Fibroblast of the aortic adventitia (primary cell): ENCODE results near the gene GLYATL3. TPM values are rescaled to one million over a fixed set of nuclear protein-coding genes. Genes with fewer than 3 reads are reported as not detected.

Experiments used
- DNase-seq: peaks from one replicate; pipeline ENCODE4 v3.0.0-alpha.2; 2010; ENCODE audit warnings: low read depth
- H3K4me3 ChIP-seq: 2 replicates; pipeline ENCODE4 v1.5.1; 2011; ENCODE audit warnings: low read depth, mild to moderate bottlenecking, control low read depth, low read length, moderate library complexity
- total RNA-seq: library from RNA; depleted of rRNA; stranded (reverse); fragments of >200 nt; gene quantifications from 2 replicates; pipeline ENCODE4 v1.2.3, GENCODE V29; 2012; ENCODE audit warnings: low replicate concordance
- TF ChIP-seq, protein P1 (sequence below): IDR thresholded peaks from 2 replicates; pipeline ENCODE4 v1.5.1; 2011; ENCODE audit warnings: mild to moderate bottlenecking, low read length, control low read depth, inconsistent platforms; ENCODE audit not compliant: insufficient read depth

Gene GLYATL3
- total RNA-seq, 1 donor, result not detected

DNA sequence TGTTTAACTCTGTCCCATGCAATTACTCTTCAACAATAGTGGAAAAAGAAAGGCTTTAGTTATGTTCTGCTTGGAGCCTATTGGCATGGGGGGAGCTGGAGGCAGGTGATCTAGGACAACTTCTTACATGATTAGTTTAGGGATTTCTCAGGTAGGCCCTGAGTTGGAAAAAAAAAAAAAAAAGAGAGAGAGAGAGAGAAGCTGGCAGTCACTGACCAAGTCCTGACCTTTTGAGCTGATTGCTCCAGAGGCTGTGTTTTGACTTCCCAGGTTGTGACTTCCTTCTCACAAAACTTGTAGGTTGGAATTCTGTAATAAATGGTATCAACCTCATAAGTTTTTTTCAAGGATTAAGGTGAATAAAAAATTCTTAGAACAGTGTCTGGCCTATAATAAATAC is 58.5 kb downstream of the GLYATL3 start:
- no peak for DNase-seq
- TF ChIP-seq, protein P1, sequence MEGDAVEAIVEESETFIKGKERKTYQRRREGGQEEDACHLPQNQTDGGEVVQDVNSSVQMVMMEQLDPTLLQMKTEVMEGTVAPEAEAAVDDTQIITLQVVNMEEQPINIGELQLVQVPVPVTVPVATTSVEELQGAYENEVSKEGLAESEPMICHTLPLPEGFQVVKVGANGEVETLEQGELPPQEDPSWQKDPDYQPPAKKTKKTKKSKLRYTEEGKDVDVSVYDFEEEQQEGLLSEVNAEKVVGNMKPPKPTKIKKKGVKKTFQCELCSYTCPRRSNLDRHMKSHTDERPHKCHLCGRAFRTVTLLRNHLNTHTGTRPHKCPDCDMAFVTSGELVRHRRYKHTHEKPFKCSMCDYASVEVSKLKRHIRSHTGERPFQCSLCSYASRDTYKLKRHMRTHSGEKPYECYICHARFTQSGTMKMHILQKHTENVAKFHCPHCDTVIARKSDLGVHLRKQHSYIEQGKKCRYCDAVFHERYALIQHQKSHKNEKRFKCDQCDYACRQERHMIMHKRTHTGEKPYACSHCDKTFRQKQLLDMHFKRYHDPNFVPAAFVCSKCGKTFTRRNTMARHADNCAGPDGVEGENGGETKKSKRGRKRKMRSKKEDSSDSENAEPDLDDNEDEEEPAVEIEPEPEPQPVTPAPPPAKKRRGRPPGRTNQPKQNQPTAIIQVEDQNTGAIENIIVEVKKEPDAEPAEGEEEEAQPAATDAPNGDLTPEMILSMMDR, result no peak
- no peak overlapping the region for H3K4me3 ChIP-seq

DNA sequence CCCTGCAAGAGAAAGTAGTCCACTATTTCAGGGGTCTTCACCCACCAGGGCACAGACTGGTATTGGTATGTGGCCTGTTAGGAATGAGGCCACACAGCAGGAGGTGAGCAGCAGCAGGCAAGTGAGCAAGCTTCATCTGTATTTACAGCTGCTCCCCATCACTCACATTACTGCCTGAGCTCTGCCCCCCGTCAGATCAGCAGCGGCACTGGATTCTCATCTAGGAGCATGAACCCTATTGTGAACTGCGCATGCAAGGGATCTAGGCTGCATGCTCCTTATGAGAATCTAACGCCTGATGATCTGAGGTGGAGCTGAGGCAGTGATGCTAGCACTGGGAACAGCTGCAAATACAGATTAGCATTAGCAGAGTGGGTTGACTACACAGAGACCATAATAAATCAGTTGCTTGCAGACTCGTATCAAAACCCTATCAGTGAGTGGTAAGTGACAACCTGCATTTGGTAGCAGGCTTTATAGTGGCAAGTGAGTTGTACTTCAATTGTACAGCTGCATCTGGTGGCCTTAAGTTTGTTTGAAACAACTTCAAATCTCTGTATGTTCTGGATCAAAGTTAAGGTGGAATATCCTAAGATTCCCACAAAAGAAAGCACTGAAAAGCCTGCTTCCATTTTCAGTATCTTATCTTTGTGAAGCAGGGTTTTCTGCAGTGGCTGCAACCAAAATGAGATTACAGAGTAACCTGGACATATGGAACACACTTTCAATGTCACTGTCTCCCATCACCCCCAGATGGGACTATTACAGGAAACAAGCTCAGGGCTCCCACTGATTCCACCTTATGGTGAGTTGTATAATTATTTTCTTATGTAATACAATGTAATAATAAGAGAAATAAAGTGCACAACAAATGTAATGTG is 63.5 kb downstream of the GLYATL3 start:
- TF ChIP-seq, protein P1, result no peak
- no peak overlapping the region for H3K4me3 ChIP-seq
- peak; percentile 16 for DNase-seq

DNA sequence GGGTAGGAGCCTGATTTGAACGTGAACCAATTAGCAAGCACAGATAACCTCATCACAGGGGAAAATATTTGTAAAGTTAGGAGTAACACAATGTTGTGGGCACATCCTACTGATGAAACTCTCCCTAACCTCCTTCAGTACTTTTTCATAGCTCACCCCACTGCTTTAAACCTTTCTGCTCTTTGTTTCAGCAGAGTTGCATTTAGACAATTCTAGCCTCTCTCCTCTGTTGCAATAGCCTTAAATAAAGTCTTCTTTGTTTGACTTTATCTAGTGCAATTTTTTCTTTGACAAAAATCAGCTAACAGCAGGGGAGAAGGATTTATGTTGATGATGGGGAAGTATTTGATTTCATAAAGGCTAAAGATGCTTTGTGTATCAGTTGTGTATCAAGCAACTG is 64.8 kb downstream of the GLYATL3 start:
- no peak overlapping the region for H3K4me3 ChIP-seq
- TF ChIP-seq, protein P1, result no peak
- DNase-seq, result no peak

DNA sequence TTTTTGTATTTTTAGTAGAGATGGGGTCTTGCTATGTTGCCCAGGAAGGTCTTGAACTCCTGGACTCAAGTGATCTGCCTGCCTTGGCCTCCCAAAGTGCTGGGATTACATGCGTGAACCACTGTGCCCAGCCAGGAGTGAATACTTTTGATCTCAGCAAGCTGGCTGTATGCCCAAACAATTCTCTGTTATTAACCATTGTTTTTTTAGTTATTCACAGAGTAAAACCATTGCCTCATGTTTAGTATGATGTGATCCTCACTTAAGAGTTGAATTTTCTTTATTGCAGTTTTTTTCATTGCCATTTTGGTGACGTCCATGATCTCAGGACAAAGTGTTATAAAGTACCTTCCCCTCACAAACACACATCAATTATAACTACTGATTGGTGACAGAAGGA is 65.5 kb downstream of the GLYATL3 start:
- no peak overlapping the region for H3K4me3 ChIP-seq
- TF ChIP-seq, protein P1, result no peak
- no peak for DNase-seq

DNA sequence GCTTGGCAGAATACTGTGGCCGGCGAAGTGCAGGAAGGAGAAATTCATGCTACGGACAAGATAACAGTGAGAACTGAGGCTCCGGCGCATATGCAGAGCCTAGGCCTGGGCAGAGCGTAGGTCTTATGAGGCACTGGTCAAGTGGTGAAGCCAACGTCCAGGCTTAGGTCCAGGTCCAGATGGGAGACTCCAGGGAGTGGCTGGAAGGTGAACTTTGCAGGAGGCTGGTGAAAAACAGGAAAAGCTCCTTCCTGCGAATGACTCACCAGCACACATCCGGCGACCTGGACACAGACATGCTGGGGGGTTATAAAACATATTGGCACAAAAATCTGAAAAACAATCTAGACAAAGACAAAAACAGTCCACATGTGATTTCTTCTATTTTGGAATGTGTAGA is 66.1 kb downstream of the GLYATL3 start:
- H3K4me3 ChIP-seq, result no peak overlapping the region
- TF ChIP-seq, protein P1, result no peak
- no peak for DNase-seq

DNA sequence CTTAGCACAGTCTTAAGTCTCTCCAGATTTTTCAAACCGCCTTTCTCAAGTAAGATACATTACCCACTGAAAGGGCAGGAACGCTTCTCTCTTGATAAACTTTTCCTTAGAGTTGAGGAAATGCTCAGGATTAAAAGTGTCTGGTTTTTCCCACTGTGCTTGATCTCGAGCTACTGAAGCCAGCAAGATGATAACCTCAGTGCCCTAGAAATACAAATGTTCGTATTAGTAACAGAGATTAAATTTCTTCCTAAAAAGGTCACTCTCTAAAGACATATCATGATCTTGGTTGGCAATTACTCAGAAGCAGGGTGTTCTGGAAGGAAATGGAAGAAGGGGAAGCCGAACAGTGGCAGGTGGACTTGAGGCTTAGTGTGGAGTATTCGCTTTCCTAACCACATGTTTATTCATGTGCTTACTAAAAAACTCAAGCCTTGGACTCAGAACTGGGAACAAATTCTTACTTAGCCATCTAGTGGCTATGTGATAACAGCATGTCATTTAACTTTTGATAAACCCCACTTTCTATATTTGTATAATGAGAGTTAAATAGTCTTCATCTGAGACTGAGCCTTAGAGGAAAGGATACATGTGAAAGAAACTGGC is 70.9 kb downstream of the GLYATL3 start:
- H3K4me3 ChIP-seq, result no peak overlapping the region
- DNase-seq, result peak; percentile 48
- TF ChIP-seq, protein P1, result peak; percentile 16
